Measurements from ENCODE around the gene ID1.
A peak's percentile ranks its signal among the peaks of the same experiment; 100 is the strongest.

The ID1 gene

DNA sequence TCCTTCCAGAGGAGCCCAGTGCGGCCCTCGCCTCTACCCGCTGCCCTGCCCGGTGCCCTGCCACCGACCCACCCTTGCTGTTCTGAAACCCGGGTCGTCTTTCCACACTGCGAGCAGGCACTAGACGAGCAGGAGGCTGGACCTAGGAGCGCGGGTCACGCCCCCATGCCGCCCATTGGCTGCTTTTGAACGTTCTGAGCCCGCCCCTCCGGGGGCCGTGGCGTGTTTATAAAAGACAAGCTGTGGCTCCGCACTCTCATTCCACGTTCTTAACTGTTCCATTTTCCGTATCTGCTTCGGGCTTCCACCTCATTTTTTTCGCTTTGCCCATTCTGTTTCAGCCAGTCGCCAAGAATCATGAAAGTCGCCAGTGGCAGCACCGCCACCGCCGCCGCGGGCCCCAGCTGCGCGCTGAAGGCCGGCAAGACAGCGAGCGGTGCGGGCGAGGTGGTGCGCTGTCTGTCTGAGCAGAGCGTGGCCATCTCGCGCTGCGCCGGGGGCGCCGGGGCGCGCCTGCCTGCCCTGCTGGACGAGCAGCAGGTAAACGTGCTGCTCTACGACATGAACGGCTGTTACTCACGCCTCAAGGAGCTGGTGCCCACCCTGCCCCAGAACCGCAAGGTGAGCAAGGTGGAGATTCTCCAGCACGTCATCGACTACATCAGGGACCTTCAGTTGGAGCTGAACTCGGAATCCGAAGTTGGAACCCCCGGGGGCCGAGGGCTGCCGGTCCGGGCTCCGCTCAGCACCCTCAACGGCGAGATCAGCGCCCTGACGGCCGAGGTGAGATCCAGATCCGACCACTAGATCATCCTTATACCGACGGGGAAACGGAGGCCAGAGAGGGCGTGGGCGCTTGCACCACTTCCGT lies at the start of gene ID1:
Gene ID1, plus strand, starts transcription at position 259 of the 871 bp plus-strand sequence. Its CDS starts 99 bp downstream, at position 358.
- peak; percentile 91 for FAIRE-seq

- FAIRE-seq: no peak
Observed at GRCh38 chr20:31559704-31560093, 45.4 kb upstream of the ID1 start.

GRCh38 chr20:31560094-31560745 lies 44.9 kb upstream of the ID1 start:
- peak; percentile 68 for FAIRE-seq

DNA sequence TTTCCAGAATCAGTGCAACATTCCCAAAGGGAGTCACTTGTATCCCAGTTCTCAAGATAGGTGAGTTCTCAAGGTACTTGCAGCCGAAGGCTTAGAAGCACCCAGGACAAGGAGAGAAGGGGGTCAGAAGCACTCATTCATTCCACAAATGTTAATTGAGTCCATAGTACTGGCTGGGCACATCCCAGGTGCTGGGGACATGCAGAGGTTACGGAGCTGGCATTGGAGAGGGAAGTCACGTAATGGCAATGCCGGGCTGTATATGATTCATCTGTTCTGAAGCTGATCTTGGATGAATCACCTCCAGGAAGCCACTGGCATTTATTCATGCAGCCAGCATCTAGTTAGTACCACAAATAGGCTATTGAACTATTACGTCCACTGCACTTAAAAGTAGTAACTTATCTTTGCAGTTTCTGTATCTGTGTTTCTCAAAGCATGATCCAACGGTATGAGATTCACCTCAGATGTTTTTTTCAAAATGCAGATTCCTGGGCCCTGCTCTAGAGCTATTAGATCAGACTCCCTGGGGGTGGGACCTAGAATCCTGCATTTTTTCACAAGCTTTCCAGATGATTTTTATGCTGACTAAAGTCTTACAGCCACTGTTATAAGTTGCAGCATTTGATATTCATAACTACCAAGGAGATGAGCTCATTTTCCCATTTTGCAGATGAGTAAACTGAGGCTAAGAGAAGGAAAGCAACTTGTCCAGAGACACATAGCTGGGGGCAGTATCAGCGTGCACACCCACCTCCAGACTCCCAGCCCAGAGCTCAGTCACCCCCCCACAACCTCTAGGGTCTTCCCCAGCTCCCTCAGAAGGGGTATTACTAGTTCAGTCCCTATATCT lies 44.1 kb upstream of the ID1 start:
- no peak for FAIRE-seq

- FAIRE-seq: no peak
Observed at GRCh38 chr20:31562241-31562640, 42.8 kb upstream of the ID1 start.

GRCh38 chr20:31564284-31564683 lies 40.8 kb upstream of the ID1 start:
- FAIRE-seq: no peak

GRCh38 chr20:31565699-31566318 lies 39.3 kb upstream of the ID1 start:
- FAIRE-seq: no peak

DNA sequence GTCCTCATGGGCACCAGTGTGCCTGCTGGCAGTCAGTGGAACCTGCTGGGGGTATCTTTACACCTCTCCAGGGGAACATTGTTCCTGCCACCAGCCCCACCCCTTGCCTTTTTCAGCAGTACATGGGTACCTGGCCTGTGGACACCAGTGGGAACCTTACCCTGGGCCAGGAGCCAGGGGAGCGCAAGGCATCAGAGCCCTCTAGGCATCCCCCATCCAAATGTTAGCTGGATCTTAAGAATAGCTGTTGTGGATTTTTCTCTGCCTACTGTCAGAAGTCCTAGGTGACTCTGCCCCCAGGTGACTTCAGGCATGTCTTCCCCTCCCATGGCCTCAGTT lies 38.8 kb upstream of the ID1 start:
- no peak for FAIRE-seq

- no peak for FAIRE-seq
Observed at GRCh38 chr20:31566658-31567379, 38.3 kb upstream of the ID1 start.

GRCh38 chr20:31567380-31567720 lies 37.7 kb upstream of the ID1 start:
- FAIRE-seq: no peak

GRCh38 chr20:31568041-31568731 lies 36.9 kb upstream of the ID1 start:
- FAIRE-seq: no peak

- no peak for FAIRE-seq
Observed at GRCh38 chr20:31568773-31569162, 36.3 kb upstream of the ID1 start.

- FAIRE-seq: no peak
Observed at GRCh38 chr20:31569163-31570020, 35.7 kb upstream of the ID1 start.

DNA sequence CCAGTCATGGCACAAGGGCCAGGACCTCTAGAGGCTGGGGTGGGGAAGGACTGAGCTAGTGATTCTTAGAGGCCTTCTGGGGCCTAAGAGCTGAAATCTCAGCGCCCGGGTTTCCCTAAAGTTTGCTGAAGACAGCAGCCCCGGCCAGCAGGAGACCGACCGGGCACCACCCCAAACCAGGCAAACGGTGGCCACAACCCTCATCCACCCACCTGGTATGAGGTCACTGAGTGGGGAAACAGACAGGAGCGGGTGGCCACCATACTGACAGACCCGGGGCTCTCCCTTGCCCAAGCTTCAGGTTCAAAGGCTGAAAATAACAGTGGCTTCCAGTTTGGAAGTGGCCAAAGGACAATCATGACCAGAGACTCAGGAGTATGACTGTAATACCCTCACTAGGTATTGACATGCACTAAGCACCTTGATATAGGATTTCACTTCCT lies 35.0 kb upstream of the ID1 start:
- no peak for FAIRE-seq

- no peak for FAIRE-seq
Observed at GRCh38 chr20:31570735-31571617, 34.1 kb upstream of the ID1 start.

DNA sequence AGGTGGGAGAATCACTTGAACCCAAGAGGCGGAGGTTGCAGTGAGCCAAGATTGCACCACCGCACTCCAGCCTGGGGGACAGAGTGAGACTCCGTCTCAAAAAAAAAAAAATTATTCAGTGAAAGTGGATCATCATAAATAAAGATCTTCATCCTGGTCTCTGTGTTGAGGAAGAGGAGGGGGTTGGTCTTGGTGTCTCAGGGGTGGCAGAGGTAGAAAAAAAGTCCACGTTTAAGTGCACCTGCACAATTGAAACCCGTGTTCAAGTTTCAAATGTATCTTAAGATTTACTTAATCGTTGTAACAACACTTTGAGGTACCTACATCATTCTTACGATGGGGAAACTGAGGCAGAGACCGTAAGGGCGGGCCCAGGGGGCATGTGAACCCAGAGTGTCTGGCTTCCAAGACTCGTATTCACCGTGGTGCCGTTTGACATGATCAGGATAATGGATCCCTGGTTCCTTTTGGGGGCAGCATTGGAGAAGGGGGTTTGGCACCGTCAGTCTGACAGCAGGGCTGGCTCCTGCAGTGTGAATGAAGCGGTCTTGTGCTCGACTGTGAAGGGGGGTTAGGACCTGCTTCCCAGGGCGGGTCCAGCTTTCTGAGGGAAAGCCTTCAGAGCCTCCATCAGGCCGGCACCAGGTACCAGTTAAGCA lies 32.9 kb upstream of the ID1 start:
- no peak for FAIRE-seq

DNA sequence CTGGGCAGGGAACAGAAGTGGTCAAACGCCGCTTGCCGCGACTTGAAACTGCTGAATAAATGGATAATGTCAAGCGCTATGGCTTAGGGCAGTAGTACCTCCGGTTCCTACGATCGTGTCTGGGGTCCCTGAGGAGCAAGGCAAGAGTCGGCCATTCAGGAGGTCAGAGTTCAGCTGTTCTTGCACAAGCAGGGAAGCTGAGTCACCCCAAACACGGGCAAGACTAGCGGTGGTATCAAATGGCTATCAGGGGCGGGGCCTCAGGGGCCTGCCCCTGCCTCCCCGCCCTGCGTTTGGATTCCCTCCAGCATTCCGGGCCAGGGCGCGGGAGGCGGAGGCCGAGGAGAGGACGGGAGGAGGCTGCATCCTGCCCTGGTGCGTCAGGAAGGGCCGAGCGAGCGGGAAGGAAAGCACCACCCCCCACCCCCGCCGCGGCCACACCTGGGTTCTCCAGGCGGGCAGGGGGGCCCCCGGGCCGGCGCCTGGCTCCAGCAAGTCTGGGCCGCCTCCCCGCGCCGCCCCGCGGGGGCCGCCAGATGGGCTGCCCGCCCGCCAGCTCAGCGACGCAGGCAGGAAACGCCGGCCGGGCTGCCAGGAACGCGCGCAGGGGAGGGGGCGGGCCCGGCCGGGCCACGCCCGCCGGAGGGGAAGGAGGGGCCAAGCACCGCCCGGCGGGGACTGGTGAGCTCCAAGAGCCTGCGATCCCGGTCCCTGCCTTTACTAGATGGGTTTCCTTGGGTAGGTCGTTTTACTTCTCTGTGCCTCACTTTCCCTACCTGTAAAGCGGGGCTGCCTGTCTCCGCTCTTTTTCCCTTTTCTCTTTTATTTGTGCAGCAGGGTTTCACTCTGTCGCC lies 32.2 kb upstream of the ID1 start:
- FAIRE-seq: peak; percentile 91

Measured in G401.6 (cell line).